HG03442 (cell line): Measurements from ENCODE around the gene KLK4.
"Not testable (repeated sequence)": the region's sequence is repeated elsewhere in the genome, so short reads cannot be mapped to it uniquely, and the experiment has no call there.

Experiments
- ATAC-seq: cut with Tn5 transposase; IDR thresholded peaks from one replicate; pipeline ENCODE4 v1.9.1; 2021; ENCODE audit warnings: mild to moderate bottlenecking, moderate library complexity; ENCODE audit not compliant: unreplicated experiment

KLK4 gene

GRCh38 chr19:50916069-50916468 is 4.9 kb upstream of the KLK4 start:
- no peak for ATAC-seq

DNA sequence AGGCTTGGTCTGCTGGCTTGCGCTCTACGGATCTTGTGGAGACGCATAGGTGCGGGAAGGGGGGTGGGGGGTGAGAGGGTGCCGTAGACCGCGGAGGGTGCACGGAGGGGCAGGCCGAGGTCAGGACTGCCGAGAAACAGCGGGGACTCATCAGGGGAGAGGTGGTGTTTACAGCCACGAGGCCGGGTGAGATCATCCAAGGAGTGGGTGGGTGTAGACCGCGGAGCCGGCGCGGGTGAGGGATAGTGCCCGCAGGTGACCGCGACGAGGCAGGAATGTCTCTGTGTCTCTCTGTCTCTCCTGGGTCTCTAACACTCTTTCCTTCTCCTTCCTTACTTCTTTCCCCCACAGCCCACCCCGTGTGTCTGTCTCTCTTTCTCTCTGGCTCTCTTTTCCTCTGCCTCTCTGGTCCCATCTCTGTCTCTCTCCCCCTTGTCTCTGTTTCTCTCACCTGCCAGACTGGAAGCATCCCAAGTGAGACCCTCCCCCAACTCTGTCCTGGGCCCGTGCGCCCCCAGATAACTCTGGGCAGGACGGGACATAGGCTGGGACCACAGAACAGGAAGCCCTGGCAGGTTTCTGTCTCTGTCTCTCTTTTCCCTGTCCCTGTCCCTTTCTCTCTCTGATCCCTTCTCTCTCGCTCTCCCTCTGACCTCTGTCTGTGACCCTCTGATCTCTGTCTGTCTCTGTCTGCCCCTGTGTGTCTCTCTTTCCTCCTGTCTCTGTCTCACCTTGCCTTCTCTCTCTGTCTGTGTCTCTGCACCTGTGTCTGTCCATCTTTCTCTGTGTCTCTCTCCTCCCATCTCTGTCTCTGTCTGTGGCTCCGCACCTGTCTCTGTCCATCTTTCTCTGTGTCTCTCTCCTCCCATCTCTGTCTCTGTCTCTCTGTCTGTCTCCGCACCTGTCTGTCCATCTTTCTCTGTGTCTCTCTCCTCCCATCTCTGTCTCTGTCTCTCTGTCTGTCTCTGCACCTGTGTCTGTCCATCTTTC is 1.8 kb upstream of the KLK4 start:
- no peak for ATAC-seq

DNA sequence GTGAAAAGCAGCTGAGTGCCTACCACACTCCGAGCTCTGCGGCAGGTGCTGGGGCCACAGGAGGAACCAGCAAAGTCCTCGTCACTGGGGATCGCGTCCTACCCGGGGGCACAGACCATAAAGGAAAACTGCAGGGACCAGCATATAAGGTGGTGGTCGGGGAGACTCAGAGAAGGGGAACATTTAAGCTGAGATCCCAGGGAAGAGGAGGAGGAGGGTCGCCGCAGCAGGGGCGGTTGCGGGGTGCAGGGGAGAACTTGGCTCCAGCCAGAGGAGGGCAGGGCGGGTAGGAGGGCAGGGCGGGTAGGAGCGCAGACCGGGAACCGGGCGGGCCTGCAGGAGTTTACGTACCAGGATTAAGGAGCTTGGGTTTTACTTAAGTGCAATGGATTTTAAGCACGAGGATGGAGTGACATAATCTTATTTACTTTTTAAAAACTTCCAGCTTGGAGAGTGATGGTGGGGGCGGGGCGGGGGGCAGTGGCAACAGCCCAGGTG is 956 bp upstream of the KLK4 start:
- no peak for ATAC-seq

GRCh38 chr19:50910722-50911121 is 473 bp downstream of the KLK4 start:
- ATAC-seq: no peak

DNA sequence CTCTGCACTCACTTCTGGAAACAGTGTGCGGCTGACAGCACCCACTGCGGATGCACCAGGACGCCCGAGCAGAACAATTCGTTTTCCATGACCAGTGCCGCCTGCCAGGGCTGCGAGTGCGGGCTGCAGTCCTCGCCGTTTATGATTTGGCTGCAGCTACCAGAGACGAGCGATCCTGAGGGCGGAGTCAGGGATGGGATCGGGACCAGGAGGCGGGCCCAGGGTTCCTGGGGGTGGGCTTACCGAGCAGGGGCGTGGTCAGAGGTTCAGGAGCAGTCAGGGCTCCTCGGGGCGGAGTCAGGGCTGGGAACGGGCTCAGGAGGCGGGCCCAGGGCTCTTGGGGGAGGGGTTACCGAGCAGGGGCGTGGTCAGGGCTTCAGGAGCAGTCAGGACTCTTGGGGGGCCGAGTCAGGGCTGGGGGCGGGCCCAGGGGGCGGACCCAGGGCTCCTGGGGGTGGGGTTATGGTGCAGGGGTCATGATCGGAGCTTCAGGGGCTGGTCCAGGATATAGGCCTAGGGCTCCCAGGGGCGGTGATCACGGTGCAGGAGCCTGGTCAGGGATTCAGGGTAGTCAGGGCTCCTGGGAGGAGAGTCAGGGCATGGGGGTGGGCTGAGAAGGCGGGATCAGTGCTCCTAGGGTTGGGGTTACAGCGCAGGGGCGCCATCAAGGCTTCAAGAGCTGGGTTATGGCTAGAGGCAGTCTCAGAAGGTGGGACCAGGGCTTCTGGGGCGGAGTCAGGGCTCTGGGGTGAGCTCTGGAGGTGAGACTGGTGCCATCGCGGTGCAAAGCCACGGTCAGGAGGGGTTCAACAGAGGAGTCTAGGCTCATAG is 1.7 kb downstream of the KLK4 start:
- ATAC-seq: peak; percentile 70

DNA sequence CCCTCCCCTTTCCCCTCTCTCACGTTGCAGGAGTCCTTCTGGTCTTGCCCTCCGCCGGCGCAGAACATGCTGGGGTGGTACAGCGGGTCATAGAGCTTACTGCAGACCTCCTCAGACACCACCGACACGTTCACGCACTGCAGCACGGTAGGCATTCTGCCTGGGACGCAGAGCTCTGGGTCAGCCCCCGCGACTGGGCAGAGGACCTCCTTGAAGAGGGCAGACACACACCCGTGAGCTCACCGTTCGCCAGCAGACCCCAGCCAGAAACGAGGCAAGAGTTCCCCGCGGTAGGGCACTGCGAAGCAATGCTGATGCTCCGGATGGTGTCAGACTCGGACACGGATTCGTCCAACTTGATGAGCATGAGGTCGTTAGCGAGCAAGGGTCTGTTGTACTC is 2.9 kb downstream of the KLK4 start:
- no peak for ATAC-seq

- no peak for ATAC-seq
Observed at GRCh38 chr19:50906217-50906616, 5.0 kb downstream of the KLK4 start.

DNA sequence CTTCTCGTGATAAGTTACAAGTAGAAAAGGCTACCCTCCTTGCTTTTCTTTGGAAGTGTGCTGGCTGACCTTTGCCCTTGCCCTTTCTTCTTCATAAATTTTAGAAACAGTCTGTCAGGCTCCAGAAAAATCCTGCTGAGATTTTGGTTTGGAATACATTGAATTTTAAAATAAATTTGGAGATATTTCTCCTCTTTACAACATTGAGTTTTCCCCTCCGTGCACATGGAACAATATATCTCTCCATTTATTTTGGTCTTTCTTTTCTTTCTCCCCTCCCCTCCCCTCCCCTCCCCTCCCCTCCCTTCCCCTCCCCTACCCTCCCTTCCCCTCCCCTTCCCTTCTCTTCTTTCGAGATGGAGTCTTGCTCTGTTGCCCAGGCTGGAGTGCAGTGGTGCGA is 8.6 kb downstream of the KLK4 start:
- ATAC-seq: no peak

DNA sequence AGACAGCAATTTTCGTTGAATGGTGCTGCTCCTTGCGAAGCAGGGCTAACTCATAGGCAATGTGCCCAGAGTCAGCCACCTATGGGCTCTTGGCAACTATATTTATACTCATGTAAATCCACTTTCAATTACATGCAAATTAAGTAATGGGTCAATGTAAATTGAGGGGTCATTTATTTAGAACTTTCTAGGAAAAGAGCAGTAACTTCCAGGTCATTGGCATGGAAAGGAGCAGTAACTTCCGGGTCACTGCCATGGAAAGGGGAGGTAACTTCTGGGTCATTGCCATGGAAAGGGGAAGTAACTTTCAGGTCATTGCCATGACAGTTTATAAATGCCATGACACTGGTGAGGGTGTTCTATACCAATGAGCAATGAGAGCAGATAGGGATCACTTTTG is 11.6 kb downstream of the KLK4 start:
- no peak for ATAC-seq

DNA sequence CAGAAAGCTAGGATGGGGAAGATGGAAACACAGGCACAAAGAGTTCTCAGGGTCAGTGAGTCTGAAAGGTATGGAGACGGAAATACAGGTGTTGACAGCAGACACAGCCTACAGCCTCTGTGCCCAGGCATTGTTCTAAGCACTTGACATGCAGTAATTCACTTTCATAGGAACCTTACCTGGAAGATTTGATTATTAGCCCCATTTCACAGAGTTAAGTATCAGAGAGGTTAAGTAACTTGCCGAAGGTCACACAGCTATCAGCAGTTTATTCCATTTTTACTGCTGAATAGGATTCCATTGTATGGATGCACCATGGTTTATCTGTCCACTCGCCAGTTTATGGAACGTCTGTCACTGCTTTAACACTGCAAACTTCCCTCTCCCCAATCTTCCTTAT is 13.2 kb downstream of the KLK4 start:
- ATAC-seq: no peak

GRCh38 chr19:50897612-50898011 is 13.6 kb downstream of the KLK4 start:
- no peak for ATAC-seq

- peak; percentile 17 for ATAC-seq
Observed at GRCh38 chr19:50897191-50897607, 14.0 kb downstream of the KLK4 start.

DNA sequence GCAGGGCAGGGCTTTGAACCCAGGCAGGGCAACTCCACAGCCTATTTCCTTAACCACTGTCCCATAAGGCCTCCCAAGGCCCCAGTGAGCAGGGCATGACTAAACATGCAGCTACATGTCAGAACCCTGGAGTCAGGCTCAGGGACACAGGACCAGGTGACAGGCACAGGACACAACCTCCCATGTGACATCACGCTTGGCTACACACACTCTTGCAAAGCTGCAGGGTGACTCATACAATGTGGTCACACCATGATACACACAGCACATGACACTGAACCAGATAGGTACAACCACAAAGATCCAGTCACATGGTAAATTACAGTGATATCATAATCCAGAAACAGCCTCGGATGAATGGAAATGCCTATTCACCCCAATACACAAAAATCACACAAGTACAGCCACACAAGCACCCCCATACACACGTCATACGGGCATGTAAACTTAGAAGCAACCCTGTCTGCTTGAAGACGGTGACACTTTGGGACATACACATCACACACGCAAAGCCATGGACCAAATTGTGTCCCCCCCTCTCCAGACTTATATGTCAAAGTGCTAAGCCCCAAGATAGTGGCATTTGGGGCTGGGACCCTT is 14.5 kb downstream of the KLK4 start:
- ATAC-seq: peak; percentile 79

- not testable (repeated sequence) for ATAC-seq
Observed at GRCh38 chr19:50896089-50896590, 15.1 kb downstream of the KLK4 start.

GRCh38 chr19:50894478-50895356 is 16.5 kb downstream of the KLK4 start:
- no peak for ATAC-seq

DNA sequence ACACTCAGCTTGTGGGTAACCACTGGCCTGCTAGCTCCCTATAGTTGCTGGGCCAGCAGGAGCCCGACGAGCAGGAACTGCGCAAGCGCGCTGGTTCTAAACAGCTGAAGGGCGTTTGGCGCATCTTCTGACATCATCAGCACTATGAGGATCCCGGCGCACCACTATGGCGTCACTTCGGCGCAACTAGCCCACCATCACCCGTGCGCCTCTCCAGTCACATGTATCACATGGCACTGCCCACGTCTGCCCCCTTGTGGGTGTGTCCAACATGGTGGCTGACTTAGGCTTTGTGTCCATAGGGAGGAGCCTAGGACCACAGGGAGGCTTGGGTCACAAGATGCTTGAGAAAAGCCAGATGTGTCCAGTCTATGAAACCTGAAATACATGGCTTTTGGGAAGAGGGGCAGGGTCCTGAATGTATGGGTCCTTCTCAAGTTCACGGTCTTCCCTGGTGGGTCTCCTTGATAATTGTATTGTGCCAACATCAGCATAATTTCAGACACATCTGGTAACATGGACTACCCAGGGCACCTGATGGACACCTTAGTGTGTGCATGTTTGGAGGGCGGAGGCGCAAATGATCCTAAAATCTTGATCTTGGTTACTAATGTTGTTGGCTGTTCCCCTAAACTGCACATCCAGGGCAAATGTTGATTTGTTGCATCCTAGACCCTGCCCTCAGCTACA is 18.0 kb downstream of the KLK4 start:
- no peak for ATAC-seq

DNA sequence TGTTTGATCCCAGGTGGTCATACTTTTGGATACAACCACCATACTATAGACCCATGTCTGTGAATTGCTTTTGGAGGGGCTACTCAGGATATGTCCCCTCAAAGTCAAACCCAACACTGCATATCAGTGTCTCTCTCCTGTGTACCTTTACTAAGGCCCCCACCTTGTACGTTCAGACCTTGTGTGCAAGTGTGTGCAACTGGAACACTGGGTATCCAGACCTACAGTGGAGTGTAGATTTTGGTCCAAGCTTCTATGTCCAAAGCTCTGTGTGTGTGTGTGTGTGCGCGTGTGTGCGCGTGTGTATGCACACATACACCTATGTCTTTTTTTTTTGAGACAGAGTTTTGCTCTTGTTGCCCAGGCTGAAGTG is 20.0 kb downstream of the KLK4 start:
- no peak for ATAC-seq

DNA sequence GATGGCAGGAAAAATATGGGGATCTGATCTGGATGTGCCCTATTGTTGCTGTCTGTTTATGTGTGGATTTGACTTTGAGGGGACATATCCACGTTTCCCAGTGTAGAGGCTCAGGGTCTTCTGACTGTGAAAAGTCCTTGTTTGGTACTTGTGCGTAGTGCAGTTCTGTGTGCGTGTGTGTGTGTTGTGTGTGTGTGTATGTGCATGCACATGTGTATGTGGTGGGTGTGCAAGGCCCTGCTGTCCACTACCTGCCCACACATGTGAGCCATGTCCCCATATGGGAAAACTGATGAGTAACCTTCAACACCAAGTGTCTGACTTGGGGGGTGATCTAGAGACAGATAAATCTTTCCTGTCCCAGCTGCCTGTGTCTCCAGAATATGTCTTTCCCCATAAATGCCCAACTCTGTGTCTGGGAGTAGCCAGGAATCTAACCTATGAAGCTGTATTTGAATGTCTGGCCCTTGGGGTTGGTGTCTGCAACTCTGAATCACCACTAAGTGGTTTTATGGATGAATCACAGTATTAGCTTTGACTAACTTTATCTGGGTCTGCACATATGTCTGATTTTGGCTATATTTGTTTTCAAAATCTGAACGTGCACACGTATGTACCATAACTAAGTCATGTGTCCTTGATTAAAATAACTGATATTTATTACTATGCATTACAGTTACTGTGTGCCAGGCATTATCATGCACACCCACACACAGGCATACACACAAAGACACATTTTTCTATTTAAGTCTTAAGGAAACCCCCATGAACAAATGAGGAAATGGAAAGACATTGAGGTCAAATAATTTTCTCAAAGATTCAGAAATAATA is 20.6 kb downstream of the KLK4 start:
- ATAC-seq: no peak

DNA sequence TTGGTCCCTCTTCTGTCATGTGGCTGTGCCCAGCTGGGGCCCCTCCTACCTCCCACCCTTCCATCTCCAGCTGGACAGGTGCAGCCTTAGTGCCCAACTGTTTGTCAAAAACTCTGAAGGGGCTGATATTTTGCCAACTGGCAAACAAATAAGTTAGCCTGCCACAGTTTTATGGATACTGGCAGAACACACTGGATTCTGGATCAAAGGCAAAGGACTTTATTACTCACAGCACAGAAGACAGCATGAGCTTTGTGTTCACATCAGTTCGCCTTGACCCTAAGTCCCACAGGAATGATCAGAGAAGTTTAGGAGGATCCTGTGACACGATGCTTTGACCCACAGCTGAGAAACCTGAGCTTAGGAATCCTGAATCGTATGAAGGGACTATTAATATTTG is 21.6 kb downstream of the KLK4 start:
- no peak for ATAC-seq
